CD4-positive, alpha-beta T cell treated with Interleukin-4 for 4 hours (primary cell): ENCODE data around the gene ESPL1.
A peak's percentile ranks its signal among the peaks of the same experiment; 100 is the strongest.
"Not testable (repeated sequence)": the region's sequence is repeated elsewhere in the genome, so short reads cannot be mapped to it uniquely, and the experiment has no call there.

Experiments
- DNase-seq: peaks from one replicate; pipeline ENCODE4 v3.0.0-alpha.2; 2020

ESPL1 gene

DNA sequence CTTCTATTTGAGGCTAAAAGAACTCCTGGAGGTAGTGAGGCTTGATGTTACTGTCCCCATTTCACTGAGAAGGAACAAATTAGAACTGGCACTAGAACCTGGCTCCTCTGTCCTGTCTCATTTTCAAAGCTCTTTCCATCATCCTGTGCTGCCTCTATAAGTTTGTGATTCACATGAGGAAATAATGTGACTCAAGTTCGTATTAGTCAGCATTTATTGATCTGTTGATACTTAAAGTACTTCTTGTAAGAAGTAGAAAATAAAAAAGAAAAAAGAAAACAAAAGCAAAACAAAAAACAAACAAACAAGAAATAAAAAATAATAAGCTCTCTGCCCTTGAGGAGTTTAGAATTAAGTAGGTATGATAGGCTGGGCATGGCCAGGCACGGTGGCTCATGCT, 2.3 kb upstream of the ESPL1 start:
- no peak for DNase-seq

DNA sequence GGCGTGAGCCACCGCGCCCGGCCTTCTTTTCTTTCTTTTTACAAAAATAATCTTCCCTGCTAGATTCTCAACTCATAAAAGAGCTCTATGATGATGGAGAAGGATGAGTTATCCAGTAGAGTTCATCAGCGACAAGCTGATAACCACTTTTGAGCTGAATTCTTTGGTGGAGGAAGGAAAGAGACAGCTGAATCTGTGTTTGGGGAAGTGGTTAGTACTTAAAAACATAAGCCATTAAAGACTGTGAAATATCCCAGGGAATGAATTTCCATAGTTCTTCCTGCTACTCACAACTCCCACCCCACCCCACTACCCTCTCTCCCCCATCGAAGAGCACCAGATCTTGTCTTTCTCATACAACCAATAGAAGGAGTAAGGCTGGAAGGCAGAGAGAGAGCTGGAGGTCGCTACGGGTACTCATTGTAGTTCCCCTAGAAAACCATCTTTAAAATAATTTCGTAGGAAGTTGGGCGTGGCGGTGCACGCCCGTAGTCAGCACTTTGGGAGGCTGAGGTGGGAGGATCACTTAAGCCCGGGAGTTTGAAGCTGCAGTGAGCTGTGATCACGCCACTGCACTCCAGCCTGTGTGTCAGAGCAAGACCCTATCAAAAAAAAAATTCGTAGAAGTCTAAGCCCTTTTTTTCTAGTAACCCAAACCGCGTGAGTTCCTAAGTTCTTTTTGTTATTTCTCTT, 647 bp upstream of the ESPL1 start:
- DNase-seq = peak; percentile 49

DNA sequence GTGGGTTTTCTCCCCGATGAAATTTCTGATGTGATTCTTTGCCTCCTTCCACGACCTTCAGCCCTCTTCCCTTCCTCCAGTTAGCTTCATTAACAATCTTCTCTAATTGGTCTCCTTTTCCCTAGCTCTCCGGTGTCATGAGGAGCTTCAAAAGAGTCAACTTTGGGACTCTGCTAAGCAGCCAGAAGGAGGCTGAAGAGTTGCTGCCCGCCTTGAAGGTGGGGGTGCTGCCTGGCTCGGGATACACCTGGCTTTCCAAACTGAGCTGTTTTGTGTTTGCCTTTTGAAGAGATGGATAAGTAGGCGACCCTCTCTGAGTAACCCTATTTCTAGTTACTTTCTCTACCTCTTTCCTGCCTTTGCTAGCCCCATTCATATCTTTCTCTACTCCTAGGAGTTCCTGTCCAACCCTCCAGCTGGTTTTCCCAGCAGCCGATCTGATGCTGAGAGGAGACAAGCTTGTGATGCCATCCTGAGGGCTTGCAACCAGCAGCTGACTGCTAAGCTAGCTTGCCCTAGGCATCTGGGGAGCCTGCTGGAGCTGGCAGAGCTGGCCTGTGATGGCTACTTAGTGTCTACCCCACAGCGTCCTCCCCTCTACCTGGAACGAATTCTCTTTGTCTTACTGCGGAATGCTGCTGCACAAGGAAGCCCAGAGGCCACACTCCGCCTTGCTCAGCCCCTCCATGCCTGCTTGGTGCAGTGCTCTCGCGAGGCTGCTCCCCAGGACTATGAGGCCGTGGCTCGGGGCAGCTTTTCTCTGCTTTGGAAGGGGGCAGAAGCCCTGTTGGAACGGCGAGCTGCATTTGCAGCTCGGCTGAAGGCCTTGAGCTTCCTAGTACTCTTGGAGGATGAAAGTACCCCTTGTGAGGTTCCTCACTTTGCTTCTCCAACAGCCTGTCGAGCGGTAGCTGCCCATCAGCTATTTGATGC, 797 bp downstream of the ESPL1 start:
- no peak for DNase-seq

DNA sequence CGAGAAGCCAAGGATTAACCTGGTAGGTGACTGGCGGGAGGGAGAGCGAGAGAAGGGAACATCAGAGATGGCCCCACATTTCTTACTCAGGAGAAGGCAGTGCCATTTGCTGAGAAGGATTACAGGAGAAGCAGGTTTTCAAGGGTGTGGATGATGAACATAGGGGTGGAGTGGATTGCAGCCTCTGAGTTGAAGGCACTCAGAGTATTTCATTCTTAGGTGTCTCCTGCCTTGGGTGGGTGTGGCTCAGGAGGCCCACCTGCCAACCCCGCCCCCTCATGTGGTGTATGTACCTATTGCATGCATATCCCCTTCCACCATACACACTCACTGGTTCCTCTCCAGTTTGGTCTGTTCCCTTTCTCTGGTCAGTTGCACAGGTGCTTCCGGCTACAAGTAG, 6.3 kb downstream of the ESPL1 start:
- DNase-seq = no peak

DNA sequence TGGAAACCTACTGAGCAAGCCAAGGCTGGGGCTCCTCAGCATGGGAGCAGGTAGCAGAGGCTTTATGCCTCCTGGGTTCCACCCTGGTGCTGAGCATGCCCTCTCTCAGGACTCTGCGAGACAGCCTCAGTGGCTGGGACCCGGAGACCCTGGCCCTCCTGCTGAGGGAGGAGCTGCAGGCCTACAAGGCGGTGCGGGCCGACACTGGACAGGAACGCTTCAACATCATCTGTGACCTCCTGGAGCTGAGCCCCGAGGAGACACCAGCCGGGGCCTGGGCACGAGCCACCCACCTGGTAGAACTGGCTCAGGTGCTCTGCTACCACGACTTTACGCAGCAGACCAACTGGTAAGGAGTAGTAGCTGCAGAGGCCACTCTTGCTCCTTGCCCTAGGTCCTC, 8.4 kb downstream of the ESPL1 start:
- no peak for DNase-seq

DNA sequence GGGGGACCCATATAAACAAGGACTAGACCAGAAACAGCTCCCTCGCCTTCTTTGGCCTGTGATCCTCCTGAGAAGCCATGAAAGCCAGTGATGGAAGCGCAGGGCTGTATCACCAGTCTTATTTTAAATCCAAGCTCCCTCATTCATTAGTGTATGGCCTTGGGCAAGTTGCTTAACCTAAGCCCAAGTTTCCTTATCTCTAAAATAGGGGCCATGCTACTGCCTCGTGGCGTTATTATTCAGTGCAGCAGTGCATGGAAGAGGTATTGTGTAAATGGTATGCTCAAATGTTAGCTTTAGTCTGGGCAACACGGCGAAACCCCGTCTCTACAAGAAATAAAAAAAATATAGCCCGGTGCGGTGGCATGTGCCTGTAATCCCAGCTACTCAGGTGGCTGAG, 9.9 kb downstream of the ESPL1 start:
- no peak for DNase-seq

DNA sequence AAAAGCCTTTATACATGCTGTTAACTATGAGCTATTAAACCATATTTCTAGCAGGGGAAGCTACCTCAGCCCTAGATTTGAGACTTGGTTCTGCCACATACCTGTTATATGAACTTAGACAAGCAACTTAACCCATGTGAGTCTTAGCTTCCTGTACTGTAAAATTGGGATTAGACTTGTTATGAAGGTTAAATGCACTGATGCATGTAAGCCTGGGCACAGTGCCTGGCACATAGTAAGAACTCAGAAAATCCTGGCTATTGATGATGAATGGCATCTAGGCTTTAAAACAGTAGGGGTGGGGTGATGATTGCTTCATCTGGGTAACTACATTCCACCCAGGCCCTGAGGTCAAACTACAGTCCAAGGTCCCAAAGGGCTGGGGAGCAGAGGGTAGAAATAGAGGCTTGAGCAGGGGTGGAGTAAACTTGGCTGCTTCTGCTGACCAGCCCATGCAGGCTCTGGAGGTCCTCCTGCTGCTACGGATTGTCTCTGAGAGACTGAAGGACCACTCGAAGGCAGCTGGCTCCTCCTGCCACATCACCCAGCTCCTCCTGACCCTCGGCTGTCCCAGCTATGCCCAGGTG, 11.3 kb downstream of the ESPL1 start:
- no peak for DNase-seq

DNA sequence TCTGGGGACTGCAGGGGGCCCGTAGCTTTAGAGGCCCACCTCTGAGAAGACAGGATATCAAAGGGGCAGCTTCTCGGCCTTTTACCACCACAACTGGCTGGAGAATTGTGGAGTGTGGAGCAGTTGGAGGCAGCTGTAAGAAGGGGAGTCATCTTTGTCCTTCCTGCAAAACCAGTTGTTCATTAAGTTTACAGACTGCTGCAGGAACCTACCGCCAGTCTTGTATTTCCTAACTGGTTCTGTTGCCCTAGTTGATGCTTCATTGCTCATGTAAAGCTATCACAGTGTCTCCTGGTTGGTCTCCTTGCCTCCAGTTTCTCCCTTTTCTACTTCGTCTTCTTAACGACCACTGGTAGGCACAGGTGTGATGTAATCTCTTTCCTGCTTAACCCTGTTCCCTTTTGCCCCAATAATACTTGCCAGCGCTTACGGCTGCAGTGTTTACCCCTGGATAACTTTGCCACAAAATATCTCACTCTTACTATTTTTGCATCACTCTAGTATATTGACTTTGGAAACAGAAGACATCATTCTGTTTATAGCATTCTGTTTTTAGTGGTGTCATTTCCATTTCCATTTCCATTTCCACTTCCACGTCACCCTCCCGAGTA, 11.9 kb downstream of the ESPL1 start:
- DNase-seq = no peak

DNA sequence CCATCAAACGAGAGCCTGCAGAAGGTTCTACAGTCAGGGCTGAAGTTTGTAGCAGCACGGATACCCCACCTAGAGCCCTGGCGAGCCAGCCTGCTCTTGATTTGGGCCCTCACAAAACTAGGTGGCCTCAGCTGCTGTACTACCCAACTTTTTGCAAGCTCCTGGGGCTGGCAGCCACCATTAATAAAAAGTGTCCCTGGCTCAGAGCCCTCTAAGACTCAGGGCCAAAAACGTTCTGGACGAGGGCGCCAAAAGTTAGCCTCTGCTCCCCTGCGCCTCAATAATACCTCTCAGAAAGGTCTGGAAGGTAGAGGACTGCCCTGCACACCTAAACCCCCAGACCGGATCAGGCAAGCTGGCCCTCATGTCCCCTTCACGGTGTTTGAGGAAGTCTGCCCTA, 18.3 kb downstream of the ESPL1 start:
- DNase-seq = no peak

DNA sequence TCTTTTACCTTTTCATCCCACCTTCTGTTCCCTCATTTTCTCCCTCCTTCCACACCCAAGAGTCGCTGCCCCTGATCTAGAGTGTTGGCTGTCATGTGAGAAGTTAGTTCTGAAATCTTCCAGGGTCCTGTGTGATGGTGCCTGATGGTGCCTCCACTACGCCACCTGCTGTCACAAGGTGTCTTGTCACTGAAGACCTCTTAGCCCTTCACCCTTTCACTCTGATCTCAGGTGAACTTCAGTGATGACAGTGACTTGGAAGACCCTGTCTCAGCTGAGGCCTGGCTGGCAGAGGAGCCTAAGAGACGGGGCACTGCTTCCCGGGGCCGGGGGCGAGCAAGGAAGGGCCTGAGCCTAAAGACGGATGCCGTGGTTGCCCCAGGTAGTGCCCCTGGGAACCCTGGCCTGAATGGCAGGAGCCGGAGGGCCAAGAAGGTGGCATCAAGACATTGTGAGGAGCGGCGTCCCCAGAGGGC, 19.7 kb downstream of the ESPL1 start:
- peak; percentile 76 for DNase-seq

DNA sequence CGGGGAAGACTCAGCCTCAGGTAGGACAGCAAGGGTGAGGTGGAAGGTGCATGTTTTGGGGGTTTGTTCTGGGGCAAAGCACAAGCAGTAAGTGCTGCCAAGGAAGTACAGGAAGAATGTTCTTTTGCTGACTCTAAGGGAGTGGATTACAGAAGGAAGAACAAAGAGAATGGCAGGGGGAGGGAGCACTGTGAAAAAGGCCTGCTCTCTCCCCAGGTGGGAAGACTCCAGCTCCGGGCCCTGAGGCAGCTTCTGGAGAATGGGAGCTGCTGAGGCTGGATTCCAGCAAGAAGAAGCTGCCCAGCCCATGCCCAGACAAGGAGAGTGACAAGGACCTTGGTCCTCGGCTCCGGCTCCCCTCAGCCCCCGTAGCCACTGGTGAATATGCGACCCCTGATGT, 20.2 kb downstream of the ESPL1 start:
- DNase-seq = no peak

DNA sequence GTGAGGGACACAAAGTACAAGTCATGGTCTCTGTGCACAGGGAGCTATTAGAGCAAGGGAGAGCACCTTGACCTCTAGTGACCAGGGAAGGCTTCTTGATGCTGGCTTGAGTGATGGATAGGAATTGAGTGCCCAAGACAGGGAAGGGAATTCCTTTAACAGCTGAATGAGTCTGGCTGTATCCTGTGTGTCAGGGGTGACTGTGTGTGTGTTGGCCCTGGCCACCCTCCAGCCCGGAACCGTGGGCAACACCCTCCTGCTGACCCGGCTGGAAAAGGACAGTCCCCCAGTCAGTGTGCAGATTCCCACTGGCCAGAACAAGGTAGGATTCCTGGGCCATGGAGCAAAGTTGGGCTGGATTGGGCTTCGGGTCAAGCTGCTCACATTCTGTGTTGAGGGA, 21.8 kb downstream of the ESPL1 start:
- no peak for DNase-seq

DNA sequence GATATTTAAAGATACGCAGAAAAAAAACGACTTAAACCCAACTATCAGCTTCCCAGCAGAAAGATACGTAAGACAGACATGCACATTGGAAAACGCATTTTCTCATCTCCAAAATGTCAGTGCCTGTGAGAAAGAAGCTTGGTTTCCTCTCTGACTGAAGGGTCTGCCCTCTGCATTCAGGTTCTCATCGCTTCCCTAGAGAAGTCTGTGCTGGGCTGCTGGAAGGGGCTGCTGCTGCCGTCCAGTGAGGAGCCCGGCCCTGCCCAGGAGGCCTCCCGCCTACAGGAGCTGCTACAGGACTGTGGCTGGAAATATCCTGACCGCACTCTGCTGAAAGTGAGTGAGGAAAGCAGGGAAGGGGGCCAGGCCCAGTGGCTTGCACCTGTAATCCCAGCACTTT, 22.6 kb downstream of the ESPL1 start:
- DNase-seq = no peak

DNA sequence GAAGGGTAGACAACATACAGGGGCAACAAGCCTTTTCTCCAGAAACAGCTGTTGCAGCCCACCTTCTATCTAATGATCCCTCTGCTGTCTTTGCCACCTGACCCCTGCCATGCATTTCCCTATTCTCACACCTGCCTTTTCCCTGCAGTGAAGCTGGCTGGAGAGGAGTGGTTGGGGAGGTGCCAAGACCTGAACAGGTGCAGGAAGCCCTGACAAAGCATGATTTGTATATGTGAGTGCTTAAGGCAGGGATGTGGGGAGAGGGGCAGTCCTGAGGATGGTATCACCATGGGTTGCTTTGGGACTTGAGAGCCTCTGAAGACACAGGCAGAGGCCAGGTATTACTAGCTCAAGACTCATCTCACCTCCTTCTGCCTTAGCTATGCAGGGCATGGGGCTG, 24.3 kb downstream of the ESPL1 start:
- no peak for DNase-seq

DNA sequence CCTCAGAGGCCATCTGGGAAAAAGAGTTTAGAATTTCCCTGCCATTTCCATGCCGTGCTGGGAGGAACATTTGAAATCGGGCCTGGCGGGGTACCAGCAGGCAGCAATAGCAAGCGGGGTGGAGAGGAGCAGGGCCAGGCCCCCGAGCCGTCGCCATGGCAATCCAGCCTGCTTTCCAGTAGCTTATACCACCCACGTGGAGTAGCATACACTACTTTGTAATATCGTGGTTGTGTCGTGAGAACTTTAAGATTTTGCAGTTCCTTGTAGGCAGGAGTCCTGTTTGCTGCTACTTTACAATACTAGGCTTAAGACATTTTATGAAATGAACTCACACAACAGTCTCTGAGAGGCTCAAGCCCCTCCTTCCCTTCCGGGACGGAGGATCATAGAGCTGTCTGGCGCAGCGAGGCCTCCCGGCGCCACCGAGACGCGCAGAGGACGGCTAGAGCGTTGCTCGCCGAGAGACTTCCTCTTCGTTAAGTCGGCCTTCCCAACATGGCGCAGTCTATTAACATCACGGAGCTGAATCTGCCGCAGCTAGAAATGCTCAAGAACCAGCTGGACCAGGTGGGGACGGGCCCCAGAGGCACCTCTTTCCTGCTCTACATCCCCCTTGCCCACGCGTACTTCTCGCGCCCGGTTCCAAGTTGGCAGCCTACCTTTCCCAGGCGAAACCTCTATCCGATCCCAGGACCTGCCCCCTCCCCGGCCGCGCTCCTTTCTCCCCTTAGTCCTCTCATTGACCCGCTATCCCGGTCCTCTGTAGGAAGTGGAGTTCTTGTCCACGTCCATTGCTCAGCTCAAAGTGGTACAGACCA, 27.2 kb downstream of the ESPL1 start, which contains the start of gene PFDN5:
PFDN5 (plus strand) TSS at position 473 of the 821 bp plus-strand sequence; CDS start at position 499, 26 bp downstream.
- DNase-seq = peak; percentile 93

DNA sequence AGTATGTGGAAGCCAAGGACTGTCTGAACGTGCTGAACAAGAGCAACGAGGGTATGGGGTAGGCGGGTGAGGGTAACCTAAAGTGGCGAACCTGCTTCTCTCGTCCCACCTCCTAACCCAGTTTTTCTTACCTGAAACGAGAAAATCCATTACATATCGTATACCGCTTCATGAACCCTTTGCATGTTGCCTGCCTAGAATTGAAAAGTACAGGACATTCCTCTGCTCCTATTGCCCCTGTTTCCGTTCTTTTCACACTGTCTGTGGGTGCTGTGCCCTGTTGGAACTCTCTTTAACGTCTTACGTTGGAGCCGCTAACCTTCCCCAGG, 27.8 kb downstream of the ESPL1 start:
- DNase-seq = no peak

DNA sequence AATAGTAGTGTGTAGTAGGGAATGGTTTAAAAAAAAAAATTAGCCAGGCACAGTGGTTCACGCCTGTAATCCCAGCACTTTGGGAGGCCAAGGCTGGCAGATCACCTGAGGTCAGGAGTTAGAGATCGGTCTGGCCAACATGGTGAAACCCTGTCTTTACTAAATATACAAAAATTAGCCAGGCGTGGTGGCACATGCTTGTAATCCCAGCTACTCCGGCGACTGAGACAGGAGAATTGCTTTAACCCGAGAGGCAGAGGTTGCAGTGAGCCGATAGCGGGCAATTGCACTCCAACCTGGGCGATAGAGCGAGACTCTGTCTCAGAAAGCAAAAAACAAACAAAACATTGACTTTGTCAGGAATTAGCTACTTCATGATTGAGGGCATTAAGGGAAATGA, 29.0 kb downstream of the ESPL1 start:
- not testable (repeated sequence) for DNase-seq

DNA sequence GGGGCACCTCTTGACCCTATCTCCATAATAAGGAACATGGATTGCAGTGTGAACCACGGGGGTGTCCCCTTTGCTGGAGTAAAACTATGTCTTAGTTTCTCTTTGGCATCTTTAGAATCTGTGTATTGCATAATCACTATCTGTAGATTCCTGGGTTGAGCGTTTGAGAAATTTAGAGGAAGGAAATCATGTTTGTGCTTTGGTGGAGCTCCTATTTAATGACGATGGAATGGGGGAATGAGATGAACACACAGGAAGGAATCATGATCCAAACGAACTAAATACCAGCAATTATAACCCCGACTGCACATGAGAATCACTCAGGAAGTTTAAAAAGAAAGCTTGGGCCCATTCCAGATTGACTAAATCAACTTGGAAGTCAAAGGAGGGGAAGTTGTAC, 30.1 kb downstream of the ESPL1 start:
- DNase-seq = no peak

DNA sequence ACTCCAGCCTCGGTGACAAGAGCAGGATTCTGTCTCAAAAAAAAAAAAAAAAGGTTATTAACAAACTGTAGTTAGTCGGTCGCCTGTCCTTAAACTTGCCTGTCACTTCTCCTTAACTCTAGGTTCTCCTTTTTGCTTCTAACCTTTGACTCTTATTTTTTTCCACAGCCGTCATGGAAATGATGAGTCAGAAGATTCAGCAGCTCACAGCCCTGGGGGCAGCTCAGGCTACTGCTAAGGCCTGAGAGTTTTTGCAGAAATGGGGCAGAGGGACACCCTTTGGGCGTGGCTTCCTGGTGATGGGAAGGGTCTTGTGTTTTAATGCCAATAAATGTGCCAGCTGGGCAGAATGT, 31.0 kb downstream of the ESPL1 start:
- DNase-seq = peak; percentile 64

DNA sequence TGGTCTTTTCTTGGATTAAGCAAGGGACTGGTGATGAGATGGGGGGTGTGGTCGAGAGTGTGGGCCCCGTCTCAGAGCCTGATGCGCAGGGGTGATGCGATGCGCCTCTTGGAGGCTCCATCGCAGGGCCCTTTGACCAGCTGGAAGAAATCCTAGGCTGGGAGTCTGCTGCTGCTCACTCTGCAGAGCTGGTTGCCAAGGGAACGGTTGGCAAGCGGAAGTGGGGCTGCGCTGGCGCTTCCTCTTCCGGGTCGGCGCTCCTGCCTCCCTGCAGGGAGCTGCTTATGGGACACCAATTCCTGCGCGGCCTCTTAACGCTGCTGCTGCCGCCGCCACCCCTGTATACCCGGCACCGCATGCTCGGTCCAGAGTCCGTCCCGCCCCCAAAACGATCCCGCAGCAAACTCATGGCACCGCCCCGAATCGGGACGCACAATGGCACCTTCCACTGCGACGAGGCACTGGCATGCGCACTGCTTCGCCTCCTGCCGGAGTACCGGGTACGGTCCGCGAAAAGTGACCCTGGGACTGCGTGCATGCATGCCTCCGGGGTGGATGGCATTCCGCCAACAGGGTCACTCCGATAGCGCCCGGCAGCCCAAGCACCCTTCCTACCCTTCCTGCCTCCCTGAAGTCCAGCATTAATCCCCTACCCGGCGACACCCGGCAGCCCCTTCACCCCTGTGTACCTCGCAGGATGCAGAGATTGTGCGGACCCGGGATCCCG, 31.5 kb downstream of the ESPL1 start, which contains the start of gene MYG1:
MYG1 (plus strand) TSS at position 242 of the 727 bp plus-strand sequence; CDS start at position 285, 43 bp downstream.
- peak; percentile 88 for DNase-seq

DNA sequence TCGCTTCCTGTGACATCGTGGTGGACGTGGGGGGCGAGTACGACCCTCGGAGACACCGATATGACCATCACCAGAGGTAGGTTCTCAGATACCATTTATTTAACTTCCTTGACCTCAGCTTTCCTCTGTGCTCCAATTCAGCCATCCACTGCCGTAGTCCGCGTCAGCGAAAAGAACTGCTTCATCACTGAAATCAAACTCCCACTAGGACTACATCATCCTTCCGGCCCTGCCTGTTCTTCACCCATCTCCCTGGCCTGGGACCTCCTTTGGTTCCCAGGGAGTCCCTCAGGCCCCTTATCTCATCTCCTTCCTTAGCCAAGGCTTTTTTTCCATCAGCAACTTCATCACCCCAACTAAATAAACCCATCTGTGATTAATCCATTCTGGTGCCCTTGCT, 32.1 kb downstream of the ESPL1 start:
- no peak for DNase-seq

DNA sequence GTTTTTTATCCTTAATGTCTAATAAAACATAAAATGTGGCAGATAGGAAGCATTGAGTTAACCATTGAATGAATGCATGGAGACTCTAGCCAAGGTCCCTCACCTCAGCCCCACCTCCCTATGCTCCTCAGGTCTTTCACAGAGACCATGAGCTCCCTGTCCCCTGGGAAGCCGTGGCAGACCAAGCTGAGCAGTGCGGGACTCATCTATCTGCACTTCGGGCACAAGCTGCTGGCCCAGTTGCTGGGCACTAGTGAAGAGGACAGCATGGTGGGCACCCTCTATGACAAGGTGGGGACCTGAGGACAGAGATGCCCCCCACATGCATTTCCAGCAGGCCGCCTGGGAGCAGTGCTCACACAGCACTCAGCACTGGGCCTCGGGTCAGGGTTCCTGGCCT, 34.8 kb downstream of the ESPL1 start:
- DNase-seq = no peak
